ACC112 (cell line): Measurements from ENCODE around the gene UFSP2.

Source experiments
- H2AFZ ChIP-seq: fragments of 200-600 bp; sonication (generic); one replicate; pipeline ENCODE4 v1.6.0; 2017; ENCODE audit warnings: antibody characterized with exemption, low read length; ENCODE audit not compliant: unreplicated experiment
- H3K27ac ChIP-seq: fragments of 200-600 bp; sonication (generic); 2 replicates; pipeline ENCODE4 v1.5.1; 2014; ENCODE audit warnings: low read depth, mild to moderate bottlenecking, antibody characterized with exemption, low read length, moderate library complexity
- H3K27me3 ChIP-seq: fragments of 200-600 bp; sonication (generic); 2 replicates; pipeline ENCODE4 v1.6.1; 2014; ENCODE audit warnings: mild to moderate bottlenecking, antibody characterized with exemption, low read length, moderate library complexity, mixed read lengths; ENCODE audit not compliant: insufficient read depth
- H3K36me3 ChIP-seq: fragments of 200-600 bp; sonication (generic); 2 replicates; pipeline ENCODE4 v1.6.1; 2016; ENCODE audit warnings: mild to moderate bottlenecking, antibody characterized with exemption, low read length, moderate library complexity, mixed read lengths; ENCODE audit not compliant: insufficient read depth
- H3K4me1 ChIP-seq: fragments of 200-600 bp; sonication (generic); one replicate; pipeline ENCODE4 v1.6.1; 2016; ENCODE audit warnings: low read length, mixed read lengths; ENCODE audit not compliant: insufficient read depth, unreplicated experiment, control insufficient read depth
- H3K4me3 ChIP-seq: fragments of 200-600 bp; sonication (generic); 2 replicates; pipeline ENCODE4 v1.5.1; 2014; ENCODE audit warnings: mild to moderate bottlenecking, low read depth, low read length
- H3K79me2 ChIP-seq: fragments of 200-600 bp; sonication (generic); one replicate; pipeline ENCODE4 v1.6.0; 2016; ENCODE audit warnings: low read length; ENCODE audit not compliant: control insufficient read depth, unreplicated experiment, insufficient read depth

Gene UFSP2

DNA sequence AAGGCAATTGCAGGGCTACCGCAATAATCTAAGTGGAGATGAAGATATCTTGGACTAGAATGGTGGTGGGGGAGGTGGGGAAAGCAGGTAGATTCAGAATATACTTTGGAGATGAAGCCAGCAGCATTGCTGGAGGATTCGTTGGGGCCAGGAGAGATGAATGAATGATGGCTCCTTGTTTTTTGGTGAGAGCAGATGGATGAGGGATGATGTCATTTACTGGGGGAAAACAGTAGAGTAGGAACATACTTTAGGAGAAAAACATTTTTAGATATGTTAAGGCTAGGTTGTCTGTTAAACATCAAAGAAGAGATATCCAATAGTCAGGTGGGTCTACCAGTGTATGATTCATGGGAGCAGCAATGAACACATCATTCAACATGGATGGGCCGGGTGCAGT lies 39.9 kb upstream of the UFSP2 start:
- H2AFZ ChIP-seq, result no peak overlapping the region
- no peaks in the 10 kb centered on the region for H3K36me3 ChIP-seq
- H3K4me1 ChIP-seq, result peaks cover 5% of the 10 kb centered on the region
- no peak overlapping the region for H3K4me3 ChIP-seq
- H3K27ac ChIP-seq, result no peak overlapping the region
- peaks cover 18% of the 10 kb centered on the region for H3K27me3 ChIP-seq
- no peaks in the 10 kb centered on the region for H3K79me2 ChIP-seq

DNA sequence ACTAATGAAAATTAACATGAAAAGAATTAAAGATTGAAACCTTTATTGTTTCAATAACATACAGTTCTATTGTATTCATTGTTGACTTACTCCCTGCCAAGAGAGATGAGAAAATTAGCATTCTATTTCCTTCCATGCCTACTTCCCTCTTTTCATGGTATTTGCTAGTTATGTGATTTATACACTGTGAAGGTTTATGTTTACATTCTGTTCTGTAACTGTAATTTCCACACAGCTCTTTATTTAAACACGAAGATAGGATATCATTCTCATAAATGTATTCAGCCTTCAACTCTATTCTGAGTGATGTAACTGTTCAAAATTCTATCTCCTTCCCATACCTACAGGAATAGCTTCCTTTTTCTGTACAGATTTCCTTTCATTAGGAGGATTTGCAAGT lies 39.1 kb upstream of the UFSP2 start:
- Histone ChIP-seq H2AFZ (no peak overlapping the region), H3K27me3 (peaks cover 11% of the 10 kb centered on the region), H3K4me1 (peaks cover 5% of the 10 kb centered on the region), H3K4me3 (no peak overlapping the region), H3K36me3 (no peaks in the 10 kb centered on the region), H3K27ac (no peak overlapping the region), H3K79me2 (no peaks in the 10 kb centered on the region)

DNA sequence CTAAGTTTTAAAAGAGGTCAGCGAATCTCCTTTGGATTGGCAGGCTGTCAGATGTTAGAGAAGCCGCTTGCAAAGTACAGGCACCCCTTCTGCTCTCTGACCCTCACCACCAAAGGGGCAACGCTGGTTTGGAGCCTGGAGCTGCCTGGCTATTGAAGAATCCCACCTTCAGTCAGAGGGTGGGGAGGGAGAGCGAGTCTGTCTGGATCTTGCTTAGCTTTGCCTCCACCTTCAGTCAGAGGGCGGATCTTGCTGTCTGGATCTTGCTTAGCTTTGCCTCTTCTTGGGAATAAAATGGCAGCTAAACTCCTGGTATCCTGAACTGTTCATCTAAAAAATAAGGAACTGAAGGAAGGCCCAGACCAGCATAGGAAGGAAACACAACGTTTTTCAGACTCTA lies 38.4 kb upstream of the UFSP2 start:
- H3K27ac ChIP-seq, result no peak overlapping the region
- H3K36me3 ChIP-seq, result no peaks in the 10 kb centered on the region
- no peak overlapping the region for H3K4me3 ChIP-seq
- H3K4me1 ChIP-seq, result peaks cover 5% of the 10 kb centered on the region
- H3K79me2 ChIP-seq, result no peaks in the 10 kb centered on the region
- no peak overlapping the region for H2AFZ ChIP-seq
- H3K27me3 ChIP-seq, result peaks cover 5% of the 10 kb centered on the region; the same call in 1 of the 2 replicates

DNA sequence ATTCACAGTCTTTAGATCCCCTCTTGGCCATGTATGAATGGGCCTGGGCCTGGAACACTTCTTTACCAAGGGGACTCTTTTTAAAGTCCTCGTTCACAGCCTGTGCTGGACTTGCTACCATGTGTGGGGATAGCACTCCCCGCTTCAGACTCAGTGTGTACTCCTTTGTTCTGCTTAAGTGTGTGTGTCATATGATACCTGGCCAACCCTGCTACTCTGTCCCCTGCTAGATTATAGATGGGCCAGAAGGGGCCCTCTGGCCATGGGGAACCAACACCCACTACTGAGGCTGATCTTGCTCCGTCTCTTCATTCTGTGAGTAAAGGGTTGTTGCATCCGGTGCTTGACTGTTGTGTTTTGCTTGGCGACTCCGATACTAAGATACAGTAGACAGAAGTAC lies 37.8 kb upstream of the UFSP2 start:
- Histone ChIP-seq H3K4me1 (peaks cover 5% of the 10 kb centered on the region), H3K36me3 (no peaks in the 10 kb centered on the region), H3K27me3 (no peaks in the 10 kb centered on the region), H3K27ac (no peak overlapping the region), H2AFZ (no peak overlapping the region), H3K79me2 (no peaks in the 10 kb centered on the region), H3K4me3 (no peak overlapping the region)

DNA sequence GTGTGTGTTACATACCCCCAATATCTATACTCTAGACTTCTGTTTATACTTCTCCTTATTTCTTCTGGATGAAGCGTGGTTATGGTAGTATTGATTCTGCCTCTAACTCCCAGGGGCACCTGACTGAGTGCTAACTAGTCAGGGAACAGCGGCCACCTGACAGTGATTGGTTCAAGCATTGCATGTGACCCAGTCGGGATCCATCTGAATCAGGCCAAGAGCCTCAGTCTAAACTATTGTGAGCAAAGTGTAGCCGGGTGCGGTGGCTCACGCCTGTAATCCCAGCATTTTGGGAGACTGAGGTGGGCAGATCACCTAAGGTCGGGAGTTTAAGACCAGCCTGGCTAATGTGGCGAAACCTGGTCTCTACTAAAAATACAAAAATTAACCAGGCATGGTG lies 35.8 kb upstream of the UFSP2 start:
- Histone ChIP-seq H3K4me3 (no peak overlapping the region), H3K79me2 (no peaks in the 10 kb centered on the region), H3K4me1 (peaks cover 2% of the 10 kb centered on the region), H3K27ac (no peak overlapping the region), H3K36me3 (no peaks in the 10 kb centered on the region), H3K27me3 (no peaks in the 10 kb centered on the region), H2AFZ (no peak overlapping the region)

DNA sequence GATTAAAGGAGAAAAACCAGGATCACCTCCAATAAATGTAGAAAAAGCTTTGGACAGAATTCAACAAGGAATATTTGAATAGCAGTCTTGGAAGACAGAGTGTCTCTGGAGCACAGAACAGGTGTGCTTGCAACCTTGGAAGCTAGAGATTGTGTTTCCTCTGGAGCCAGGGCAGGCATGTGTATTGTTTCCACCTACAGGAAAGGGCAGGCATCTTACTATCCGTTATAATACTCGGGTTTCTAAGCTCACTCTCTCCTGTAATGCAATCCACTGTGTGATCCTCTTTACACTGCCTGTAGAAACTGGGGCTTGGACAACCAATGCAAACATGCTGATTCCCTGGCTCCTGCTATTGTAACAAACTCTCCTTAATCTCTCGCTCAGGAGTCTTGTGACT lies 31.4 kb upstream of the UFSP2 start:
- Histone ChIP-seq H3K36me3 (no peaks in the 10 kb centered on the region), H3K79me2 (no peaks in the 10 kb centered on the region), H3K27me3 (no peaks in the 10 kb centered on the region), H3K4me1 (no peaks in the 10 kb centered on the region), H3K4me3 (no peak overlapping the region), H3K27ac (no peak overlapping the region), H2AFZ (no peak overlapping the region)

DNA sequence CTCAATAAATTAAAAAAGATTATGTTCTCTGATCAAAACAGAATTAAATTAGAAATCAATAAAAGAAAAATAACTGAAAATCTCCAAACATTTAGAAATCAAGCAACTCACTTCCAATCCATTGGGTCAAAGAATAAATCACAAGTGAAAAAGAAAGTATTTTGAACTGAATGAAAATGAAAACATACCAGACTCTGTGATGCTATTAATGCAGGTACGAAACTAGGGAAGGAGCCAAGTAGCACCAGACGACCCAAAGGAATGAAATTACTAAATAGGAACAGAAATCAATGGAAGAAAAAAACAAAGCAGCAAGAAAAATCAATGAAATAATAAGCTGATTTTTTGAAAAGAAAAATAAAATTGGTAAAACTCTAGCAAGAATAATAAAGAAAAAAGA lies 30.4 kb upstream of the UFSP2 start:
- no peak overlapping the region for H3K4me3 ChIP-seq
- H3K79me2 ChIP-seq, result no peaks in the 10 kb centered on the region
- H3K36me3 ChIP-seq, result no peaks in the 10 kb centered on the region
- no peak overlapping the region for H2AFZ ChIP-seq
- H3K4me1 ChIP-seq, result no peaks in the 10 kb centered on the region
- H3K27me3 ChIP-seq, result no peaks in the 10 kb centered on the region
- no peak overlapping the region for H3K27ac ChIP-seq

DNA sequence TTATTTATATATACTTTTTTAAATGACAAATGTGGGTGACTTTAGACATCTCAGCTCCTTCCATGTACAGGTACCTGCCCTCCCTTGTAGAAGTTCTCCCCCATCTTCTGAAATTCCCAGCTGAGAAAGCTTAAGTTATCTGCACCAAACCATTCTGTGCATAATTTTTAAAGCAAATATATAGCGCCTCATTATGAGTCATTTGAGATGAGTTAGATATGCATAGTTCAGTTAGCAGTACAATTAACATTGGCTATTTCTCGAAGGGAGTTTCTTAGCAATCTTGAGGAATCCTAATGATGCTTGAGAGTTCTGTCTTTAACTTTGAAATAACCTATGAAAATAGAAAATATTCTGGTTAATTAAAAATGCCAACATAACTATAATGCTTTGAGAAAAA lies 19.4 kb upstream of the UFSP2 start:
- Histone ChIP-seq H2AFZ (no peak overlapping the region), H3K4me1 (no peaks in the 10 kb centered on the region), H3K27me3 (no peaks in the 10 kb centered on the region), H3K4me3 (no peak overlapping the region), H3K79me2 (no peaks in the 10 kb centered on the region), H3K27ac (no peak overlapping the region), H3K36me3 (no peaks in the 10 kb centered on the region)

DNA sequence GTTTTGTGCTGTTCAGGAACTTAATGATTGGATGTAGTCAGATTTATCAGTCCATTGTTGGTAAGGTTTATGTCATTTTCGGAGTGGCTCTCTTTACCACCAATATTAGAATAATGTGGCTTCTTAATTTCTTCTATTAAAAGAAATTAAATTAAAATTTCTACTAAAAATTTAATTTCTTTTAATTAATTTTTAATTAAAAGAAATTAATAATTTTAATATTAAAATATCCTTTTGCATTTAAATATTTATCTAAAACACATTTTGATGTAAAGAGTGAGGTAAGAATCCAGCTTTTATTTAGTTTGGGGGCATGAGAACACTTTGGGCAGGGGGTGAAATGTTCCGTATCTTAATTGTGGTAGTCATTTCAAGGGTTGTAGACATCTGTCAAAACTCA lies 15.7 kb upstream of the UFSP2 start:
- Histone ChIP-seq H2AFZ (no peak overlapping the region), H3K27me3 (no peaks in the 10 kb centered on the region), H3K27ac (no peak overlapping the region), H3K4me1 (no peaks in the 10 kb centered on the region), H3K4me3 (no peak overlapping the region), H3K36me3 (no peaks in the 10 kb centered on the region), H3K79me2 (no peaks in the 10 kb centered on the region)

DNA sequence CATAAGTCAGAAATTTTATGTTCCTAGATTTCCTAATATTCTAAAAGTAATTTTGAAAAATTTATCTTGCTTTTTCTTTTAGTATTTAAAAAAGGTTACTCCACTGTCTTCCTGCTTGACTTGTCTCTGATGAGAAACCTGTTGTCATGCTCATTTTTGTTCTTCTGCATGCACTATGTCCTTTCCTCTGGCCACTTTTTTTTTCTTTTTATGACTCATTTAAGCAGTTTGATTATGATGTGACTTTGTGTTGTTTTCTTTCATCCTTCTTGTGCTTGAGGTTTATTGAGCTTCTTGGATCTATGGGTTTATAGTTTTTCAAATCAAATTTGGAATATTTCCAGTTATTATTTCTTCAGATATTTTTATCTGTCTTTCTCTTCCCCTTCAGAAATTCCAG lies 12.0 kb upstream of the UFSP2 start:
- H3K4me1 ChIP-seq, result no peaks in the 10 kb centered on the region
- H3K36me3 ChIP-seq, result no peaks in the 10 kb centered on the region
- no peak overlapping the region for H3K27ac ChIP-seq
- H3K79me2 ChIP-seq, result no peaks in the 10 kb centered on the region
- H3K27me3 ChIP-seq, result no peaks in the 10 kb centered on the region
- no peak overlapping the region for H2AFZ ChIP-seq
- no peak overlapping the region for H3K4me3 ChIP-seq

DNA sequence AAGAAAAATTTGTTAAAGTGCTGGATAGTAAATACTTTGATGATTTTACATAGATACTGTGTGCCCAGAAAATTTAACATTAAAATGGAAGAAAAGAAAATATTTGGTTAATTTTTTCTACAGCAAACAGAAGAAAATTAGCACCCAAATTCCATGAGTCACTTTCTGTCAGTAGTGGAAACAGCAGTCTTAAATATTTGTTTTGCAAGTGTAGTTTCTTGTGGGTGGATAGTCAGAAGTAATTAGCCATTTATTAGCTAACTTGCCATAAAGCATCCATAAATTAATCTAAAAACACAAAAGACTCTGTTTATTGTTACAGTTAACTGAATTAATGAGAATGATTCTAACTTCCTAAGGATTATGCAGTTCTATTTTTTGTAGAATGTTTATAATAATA lies 9.7 kb upstream of the UFSP2 start:
- no peak overlapping the region for H2AFZ ChIP-seq
- no peaks in the 10 kb centered on the region for H3K36me3 ChIP-seq
- no peak overlapping the region for H3K27ac ChIP-seq
- H3K27me3 ChIP-seq, result no peaks in the 10 kb centered on the region
- H3K4me1 ChIP-seq, result no peaks in the 10 kb centered on the region
- H3K4me3 ChIP-seq, result no peak overlapping the region
- H3K79me2 ChIP-seq, result no peaks in the 10 kb centered on the region

DNA sequence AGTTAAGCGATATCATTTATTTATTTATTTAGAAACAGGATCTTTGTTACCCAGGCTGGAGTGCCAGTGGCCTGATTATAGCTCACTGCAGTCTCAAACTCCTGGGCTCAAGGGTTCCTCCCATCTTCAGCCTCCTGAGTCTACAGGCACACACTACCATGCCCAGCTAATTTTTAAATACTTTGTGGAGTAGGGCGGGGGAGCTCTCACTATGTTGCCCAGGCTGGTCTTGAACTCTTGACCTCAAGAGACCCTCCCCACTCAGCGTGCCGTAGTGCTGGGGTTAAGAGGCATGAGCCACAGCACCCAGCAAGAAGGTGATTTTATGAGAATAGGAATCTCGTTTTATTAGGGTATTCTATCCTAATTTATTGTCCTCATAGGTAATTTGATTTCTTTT lies 3.9 kb upstream of the UFSP2 start:
- H3K27ac ChIP-seq, result no peak overlapping the region
- peaks cover 4% of the 10 kb centered on the region for H3K4me1 ChIP-seq
- H3K27me3 ChIP-seq, result no peaks in the 10 kb centered on the region
- H3K36me3 ChIP-seq, result no peaks in the 10 kb centered on the region
- H3K4me3 ChIP-seq, result no peak overlapping the region
- H2AFZ ChIP-seq, result no peak overlapping the region
- peaks cover 8% of the 10 kb centered on the region for H3K79me2 ChIP-seq
